Measurements from ENCODE around the gene PLCXD1.
"Not testable (repeated sequence)": the region's sequence is repeated elsewhere in the genome, so short reads cannot be mapped to it uniquely, and the experiment has no call there.

Gene PLCXD1

GRCh38 chrX:281166-281999 is at the start of gene PLCXD1:
TSS of gene PLCXD1 (plus strand) at chrX:281381. CDS start at chrX:284188, 2,807 bp downstream.
- Mint-ChIP-seq H3K27me3 (no peaks in the 10 kb centered on the region), H3K9me3 (no peaks in the 10 kb centered on the region), H3K27ac (no peak within 1 kb of the TSS), H3K4me3 (peak within 1 kb of the TSS; percentile 58), H3K4me1 (ENCODE audit: low read depth) (peaks cover 24% of the 10 kb centered on the region), H3K36me3 (ENCODE audit: low read depth) (peaks cover 12% of the 10 kb centered on the region)

- not testable (repeated sequence) for H3K36me3 Mint-ChIP-seq (ENCODE audit: low read depth); H3K9me3 Mint-ChIP-seq; H3K27me3 Mint-ChIP-seq
Measured at GRCh38 chrX:231637-232277, 49.4 kb upstream of the PLCXD1 start.

GRCh38 chrX:232278-232655 is 48.9 kb upstream of the PLCXD1 start:
- not testable (repeated sequence) for H3K4me1 Mint-ChIP-seq (ENCODE audit: low read depth); H3K9me3 Mint-ChIP-seq; H3K27ac Mint-ChIP-seq; H3K4me3 Mint-ChIP-seq; H3K36me3 Mint-ChIP-seq (ENCODE audit: low read depth); H3K27me3 Mint-ChIP-seq

More at GRCh38 chrX:231637-232277, 49.4 kb upstream of the PLCXD1 start:
- not testable (repeated sequence) for H3K4me1 Mint-ChIP-seq (ENCODE audit: low read depth); H3K4me3 Mint-ChIP-seq; H3K27ac Mint-ChIP-seq

GRCh38 chrX:236201-236600 is 45.0 kb upstream of the PLCXD1 start:
- not testable (repeated sequence) for H3K27ac Mint-ChIP-seq; H3K36me3 Mint-ChIP-seq (ENCODE audit: low read depth); H3K9me3 Mint-ChIP-seq; H3K4me3 Mint-ChIP-seq; H3K4me1 Mint-ChIP-seq (ENCODE audit: low read depth); H3K27me3 Mint-ChIP-seq

- H3K4me1 Mint-ChIP-seq (ENCODE audit: low read depth): peaks cover 5% of the 10 kb centered on the region
- H3K36me3 Mint-ChIP-seq (ENCODE audit: low read depth): no peaks in the 10 kb centered on the region
- no peaks in the 10 kb centered on the region for H3K27me3 Mint-ChIP-seq
- peak overlapping the region; percentile 45 for H3K4me3 Mint-ChIP-seq
- H3K9me3 Mint-ChIP-seq: peaks cover 9% of the 10 kb centered on the region
- H3K27ac Mint-ChIP-seq: peak overlapping the region; percentile 67
Measured at GRCh38 chrX:250965-251364, 30.2 kb upstream of the PLCXD1 start.

- not testable (repeated sequence) for H3K27me3 Mint-ChIP-seq; H3K4me1 Mint-ChIP-seq (ENCODE audit: low read depth); H3K9me3 Mint-ChIP-seq; H3K36me3 Mint-ChIP-seq (ENCODE audit: low read depth)
- Mint-ChIP-seq H3K4me3 (peak overlapping the region; percentile 45), H3K27ac (peak overlapping the region; percentile 67)
Measured at GRCh38 chrX:251396-252243, 29.6 kb upstream of the PLCXD1 start.

GRCh38 chrX:252244-252956 is 28.8 kb upstream of the PLCXD1 start:
- H3K27me3 Mint-ChIP-seq: no peaks in the 10 kb centered on the region
- peaks cover 5% of the 10 kb centered on the region for H3K4me1 Mint-ChIP-seq (ENCODE audit: low read depth)
- peaks cover 9% of the 10 kb centered on the region for H3K9me3 Mint-ChIP-seq
- H3K27ac Mint-ChIP-seq: no peak overlapping the region
- H3K36me3 Mint-ChIP-seq (ENCODE audit: low read depth): no peaks in the 10 kb centered on the region
- no peak overlapping the region for H3K4me3 Mint-ChIP-seq

GRCh38 chrX:252957-253291 is 28.3 kb upstream of the PLCXD1 start:
- Mint-ChIP-seq H3K36me3 (ENCODE audit: low read depth) (no peaks in the 10 kb centered on the region), H3K4me1 (ENCODE audit: low read depth) (peaks cover 5% of the 10 kb centered on the region), H3K9me3 (peaks cover 9% of the 10 kb centered on the region), H3K4me3 (no peak overlapping the region), H3K27me3 (no peaks in the 10 kb centered on the region), H3K27ac (no peak overlapping the region)

GRCh38 chrX:253451-254297 is 27.5 kb upstream of the PLCXD1 start:
- no peak overlapping the region for H3K27ac Mint-ChIP-seq

GRCh38 chrX:254630-255215 is 26.5 kb upstream of the PLCXD1 start:
- Mint-ChIP-seq H3K36me3 (ENCODE audit: low read depth) (no peaks in the 10 kb centered on the region), H3K4me1 (ENCODE audit: low read depth) (peaks cover 5% of the 10 kb centered on the region), H3K4me3 (no peak overlapping the region), H3K9me3 (peaks cover 9% of the 10 kb centered on the region), H3K27ac (no peak overlapping the region), H3K27me3 (no peaks in the 10 kb centered on the region)

More at GRCh38 chrX:253451-254297, 27.5 kb upstream of the PLCXD1 start:
- H3K4me1 Mint-ChIP-seq (ENCODE audit: low read depth): peaks cover 5% of the 10 kb centered on the region
- H3K9me3 Mint-ChIP-seq: peaks cover 9% of the 10 kb centered on the region
- no peaks in the 10 kb centered on the region for H3K36me3 Mint-ChIP-seq (ENCODE audit: low read depth)
- H3K4me3 Mint-ChIP-seq: no peak overlapping the region
- no peaks in the 10 kb centered on the region for H3K27me3 Mint-ChIP-seq

- no peaks in the 10 kb centered on the region for H3K36me3 Mint-ChIP-seq (ENCODE audit: low read depth)
- no peak overlapping the region for H3K4me3 Mint-ChIP-seq
- peaks cover 9% of the 10 kb centered on the region for H3K9me3 Mint-ChIP-seq
- peaks cover 4% of the 10 kb centered on the region for H3K4me1 Mint-ChIP-seq (ENCODE audit: low read depth)
- no peaks in the 10 kb centered on the region for H3K27me3 Mint-ChIP-seq
- no peak overlapping the region for H3K27ac Mint-ChIP-seq
Measured at GRCh38 chrX:255923-256331, 25.3 kb upstream of the PLCXD1 start.

GRCh38 chrX:257054-257453 is 24.1 kb upstream of the PLCXD1 start:
- H3K9me3 Mint-ChIP-seq; H3K27ac Mint-ChIP-seq; H3K27me3 Mint-ChIP-seq; H3K4me1 Mint-ChIP-seq (ENCODE audit: low read depth); H3K4me3 Mint-ChIP-seq; H3K36me3 Mint-ChIP-seq (ENCODE audit: low read depth): not testable (repeated sequence)

- Mint-ChIP-seq H3K9me3 (peaks cover under 1% of the 10 kb centered on the region), H3K4me3 (no peak overlapping the region), H3K4me1 (ENCODE audit: low read depth) (no peaks in the 10 kb centered on the region), H3K36me3 (ENCODE audit: low read depth) (no peaks in the 10 kb centered on the region), H3K27ac (no peak overlapping the region), H3K27me3 (no peaks in the 10 kb centered on the region)
Measured at GRCh38 chrX:257681-258289, 23.4 kb upstream of the PLCXD1 start.
